HepG2 (cell line): ENCODE data around the gene TBC1D1. TPM values are rescaled to one million over a fixed set of nuclear protein-coding genes. Genes with fewer than 3 reads are reported as not detected.

Source experiments
- ATAC-seq: fragments of 200-7000 bp; cut with Tn5 transposase; 3 replicates; pipeline ENCODE4 v1.9.1; 2020; ENCODE audit warnings: mild to moderate bottlenecking, moderate library complexity
- BruUV-seq: library from RNA; stranded (reverse); fragments of 400-500 nt; replicated peaks from 2 replicates; lab custom pipeline; 2021; lab: Mats Ljungman, UMichigan
- CTCF ChIA-PET: fragments of 300-600 bp; formaldehyde crosslinking; extraction: SDS; loops from one replicate; lab custom pipeline; 2021; ENCODE audit warnings: low total read pairs, inconsistent platforms, low intra/inter-chr PET ratio; lab: Yijun Ruan, JAX
- POLR2A ChIA-PET: fragments of 350-600 bp; sonication (Branson Sonifier 250); formaldehyde crosslinking; loops from one replicate; lab custom pipeline; 2020; ENCODE audit warnings: antibody characterized with exemption, inconsistent platforms; lab: Yijun Ruan, JAX
- DNase-seq: peaks from one replicate; pipeline ENCODE4 v3.0.0-alpha.2; 2015; ENCODE audit warnings: low spot score
- FAIRE-seq: peaks from 3 replicates; lab custom pipeline; 2011; peaks lifted over from hg19 to GRCh38; lab: Jason Lieb, UNC
- H2AFZ ChIP-seq: one replicate; pipeline ENCODE4 v1.6.1; 2011; ENCODE audit warnings: low read length, inconsistent platforms
- H3K27ac ChIP-seq: fragments of 300-600 bp; 3 replicates; pipeline ENCODE4 v1.8.0; 2011; ENCODE audit warnings: mixed run types, mild to moderate bottlenecking, mixed read lengths, low read length, inconsistent platforms; ENCODE audit not compliant: insufficient read depth; ENCODE audit errors: extremely low read length
- H3K27me3 ChIP-seq, 2 experiments: fragments of 200-600 bp in 1 of 2; 2 replicates in 1 of 2; 3 replicates in 1 of 2; pipeline versions ENCODE4 v1.6.0 to v1.8.0; 2011; ENCODE audit warnings: low read length in 2 of 2, mild to moderate bottlenecking in 2 of 2, moderate library complexity in 2 of 2, inconsistent platforms in 1 of 2; ENCODE audit not compliant: insufficient read depth in 2 of 2, control insufficient read depth in 1 of 2
- H3K36me3 ChIP-seq, 2 experiments: fragments of 200-600 bp in 1 of 2; replicated peaks in 1 of 2; 2 replicates in 1 of 2; 3 replicates in 1 of 2; pipeline versions ENCODE4 v1.5.1 to v1.8.0; 2011; ENCODE audit warnings: low read length in 2 of 2, inconsistent platforms in 1 of 2; ENCODE audit not compliant: insufficient read depth in 2 of 2, control insufficient read depth in 1 of 2
- H3K4me1 ChIP-seq: 2 replicates; pipeline ENCODE4 v1.5.1; 2012; ENCODE audit warnings: low read length, inconsistent platforms; ENCODE audit not compliant: insufficient read depth
- H3K4me2 ChIP-seq: 2 replicates; pipeline ENCODE4 v1.6.0; 2011; ENCODE audit warnings: low read depth, low read length, inconsistent platforms
- H3K4me3 ChIP-seq, 3 experiments: fragments of 200-600 bp in 1 of 3; sonication (generic), shearing (Covaris generic) in 1 of 3; replicated peaks in 1 of 3; 2 replicates each; pipeline ENCODE4 v1.5.1; 2011 to 2016; ENCODE audit warnings: low read length in 3 of 3, inconsistent platforms in 2 of 3, low read depth in 2 of 3, mild to moderate bottlenecking in 2 of 3, control low read depth in 1 of 3, mixed read lengths in 1 of 3; ENCODE audit not compliant: insufficient read depth in 1 of 3
- H3K79me2 ChIP-seq: one replicate; pipeline ENCODE4 v1.6.1; 2011; ENCODE audit warnings: low read length, inconsistent platforms; ENCODE audit not compliant: insufficient read depth
- H3K9ac ChIP-seq: 2 replicates; pipeline ENCODE4 v1.6.0; 2011; ENCODE audit warnings: mild to moderate bottlenecking, low read depth, low read length, inconsistent platforms; ENCODE audit not compliant: insufficient read depth
- H3K9me3 ChIP-seq: 2 replicates; pipeline ENCODE4 v1.5.1; 2012; ENCODE audit warnings: mild to moderate bottlenecking, low read length
- H4K20me1 ChIP-seq: 2 replicates; pipeline ENCODE4 v1.6.0; 2011; ENCODE audit warnings: inconsistent platforms, mild to moderate bottlenecking, low read length, moderate library complexity; ENCODE audit not compliant: insufficient read depth
- CTCF ChIP-seq: sonication (generic); formaldehyde crosslinking; IDR thresholded peaks from 2 replicates; pipeline ENCODE4 v1.5.0; 2020; ENCODE audit warnings: mild to moderate bottlenecking, missing genetic modification reagents, moderate library complexity
- HIC2 ChIP-seq: sonication (generic); formaldehyde crosslinking; IDR thresholded peaks from 2 replicates; pipeline ENCODE4 v1.9.0; 2022; ENCODE audit warnings: low read depth, missing genetic modification reagents
- ISX ChIP-seq: sonication (generic); formaldehyde crosslinking; conservative IDR thresholded peaks from 2 replicates; pipeline ENCODE4 v1.5.0; 2020; ENCODE audit warnings: missing genetic modification reagents
- MXD4 ChIP-seq: IDR thresholded peaks from 2 replicates; pipeline ENCODE4 v1.6.1; 2016; ENCODE audit warnings: mild to moderate bottlenecking, missing biosample characterization, missing genetic modification reagents
- NR2C2 ChIP-seq: sonication (generic); formaldehyde crosslinking; IDR thresholded peaks from 2 replicates; pipeline ENCODE4 v1.4.0; 2020; ENCODE audit warnings: missing genetic modification reagents, mild to moderate bottlenecking, moderate library complexity, borderline replicate concordance
- SALL2 ChIP-seq: sonication (generic); formaldehyde crosslinking; IDR thresholded peaks from 2 replicates; pipeline ENCODE4 v1.8.1; 2023; ENCODE audit warnings: mild to moderate bottlenecking, missing genetic modification reagents, inconsistent platforms
- TEAD3 ChIP-seq: optimal IDR thresholded peaks from 2 replicates; pipeline ENCODE3; 2016; ENCODE audit warnings: borderline replicate concordance
- ZBTB38 ChIP-seq: sonication (generic); formaldehyde crosslinking; IDR thresholded peaks from 2 replicates; pipeline ENCODE4 v1.5.1; 2020; ENCODE audit warnings: mild to moderate bottlenecking, missing genetic modification reagents
- ZNF33B ChIP-seq: sonication (generic); formaldehyde crosslinking; IDR thresholded peaks from 2 replicates; pipeline ENCODE4 v1.5.1; 2020; ENCODE audit warnings: mild to moderate bottlenecking, missing genetic modification reagents
- ZNF605 ChIP-seq: sonication (generic); formaldehyde crosslinking; IDR thresholded peaks from 2 replicates; pipeline ENCODE4 v1.8.0; 2022; ENCODE audit warnings: mild to moderate bottlenecking, missing genetic modification reagents
- ZNF687 ChIP-seq: sonication (generic); formaldehyde crosslinking; IDR thresholded peaks from 2 replicates; pipeline ENCODE4 v1.5.1; 2020; ENCODE audit warnings: mild to moderate bottlenecking, missing genetic modification reagents, moderate library complexity
- WGBS: methylation state at CpG from one replicate; pipeline ENCODE4 v1.1.6; 2017; ENCODE audit warnings: low lambda C conversion rate; 5-methylcytosine and 5-hydroxymethylcytosine counted together
- in situ Hi-C: cut with HindIII; loops from 2 replicates; pipeline ENCODE4 v1.10.0; 2017; ENCODE audit warnings: low pct_unique_long_range_greater_than_20kb; ENCODE audit not compliant: extremely low pct_ligation_motif_present
- intact Hi-C: fragments of 100-400 bp; cut with micrococcal nuclease; formaldehyde crosslinking; loops from one replicate; pipeline ENCODE4 v1.10.0; 2022; ENCODE audit not compliant: unreplicated experiment
- polyA plus RNA-seq, 8 experiments: library from polyadenylated mRNA; depleted of rRNA in 3 of 8; stranded (reverse) in 7 of 8; unstranded in 1 of 8; fragments of >200 nt; fragmentation: Illumina TruSeq in 4 of 8; extraction: Trizol in 4 of 8; gene quantifications; 2 replicates each; pipeline versions ENCODE4 v1.2.1 to v1.2.3, GENCODE V29; 2011 to 2016; ENCODE audit warnings: low read depth in 4 of 8, missing spikeins in 1 of 8, mixed read lengths in 1 of 8; ENCODE audit not compliant: insufficient read depth in 1 of 8
- total RNA-seq, 5 experiments: library from RNA; depleted of rRNA; stranded (reverse); fragments of >200 nt; fragmentation: Illumina TruSeq; extraction: Trizol; gene quantifications; 2 replicates each; pipeline ENCODE4 v1.2.3, GENCODE V29; 2016; ENCODE audit warnings: low read depth in 1 of 5
- TF ChIP-seq, protein P1 (sequence below): sonication (generic); formaldehyde crosslinking; IDR thresholded peaks from 2 replicates; pipeline ENCODE4 v1.5.1; 2020; ENCODE audit warnings: missing genetic modification reagents, mild to moderate bottlenecking, borderline replicate concordance
- TF ChIP-seq, protein P2 (sequence below): IDR thresholded peaks from 2 replicates; pipeline ENCODE4 v1.6.1; 2016; ENCODE audit warnings: low read depth, control low read depth

Gene TBC1D1
- total and polyA plus RNA-seq, 2 of the 13 experiments (the other 11 are each of a cell fraction or from before 2014, with no cell fraction given), result 37.3 to 62.8 TPM

GRCh38 chr4:38062776-38063097, 171.9 kb downstream of the TBC1D1 start:
- Histone ChIP-seq H3K27ac (peak overlapping the region; percentile 49), H3K36me3 (0 out of 5 replicates have a peak, but pooled peaks cover 0 to 3% of the 10 kb centered on the region in 2 experiments), H4K20me1 (no peaks in the 10 kb centered on the region), H3K4me2 (no peak overlapping the region), H3K27me3 (no peaks in the 10 kb centered on the region), H3K9me3 (no peaks in the 10 kb centered on the region), H3K9ac (0 out of 2 replicates have a peak overlapping the region, but pooled peaks have one; percentile 19), H2AFZ (no peak overlapping the region), H3K79me2 (no peaks in the 10 kb centered on the region), H3K4me1 (peaks cover 33% of the 10 kb centered on the region), H3K4me3 (no peak overlapping the region)
- 96% methylated on average over 4 of the region's 4 CpGs for WGBS
- ChIA-PET POLR2A (interaction anchor here (1.0 to 1.3 kb wide), 4 partner anchors 9 to 72 kb away, joined by 3 to 4 read pairs (median 4); no protein-coding TSS in a partner anchor), CTCF (interaction anchor here (1.4 to 2.0 kb wide), 3 partner anchors 117 to 668 kb away, joined by 9 to 20 read pairs (median 15); no protein-coding TSS in a partner anchor)
- ATAC-seq (peak; percentile 69), FAIRE-seq (no peak), DNase-seq (no peak)
- intact Hi-C loops, result loop anchor here (1.0 to 2.0 kb wide), 5 partner anchors 71 to 669 kb away; no protein-coding TSS in a partner anchor
- no TSS peak for BruUV-seq
- in situ Hi-C loops, result loop anchor here (10.0 to 25.0 kb wide), 2 partner anchors 250 to 662 kb away; no protein-coding TSS in a partner anchor
- TF ChIP-seq ZBTB38 (peak; percentile 71), HIC2 (CRISPR knock-in tag) (no peak), NR2C2 (CRISPR knock-in tag) (0 out of 2 replicates have a peak, but pooled peaks have one; percentile 19), MXD4 (no peak), CTCF (CRISPR knock-in tag) (no peak), ZNF33B (no peak), ZNF687 (CRISPR knock-in tag) (peak; percentile 40; the same call in 1 of the 2 replicates), ISX (CRISPR knock-in tag) (no peak), ZNF605 (CRISPR knock-in tag) (no peak), TEAD3 (CRISPR knock-in tag) (peak; percentile 5), SALL2 (CRISPR knock-in tag) (no peak)
- TF ChIP-seq, protein P1, sequence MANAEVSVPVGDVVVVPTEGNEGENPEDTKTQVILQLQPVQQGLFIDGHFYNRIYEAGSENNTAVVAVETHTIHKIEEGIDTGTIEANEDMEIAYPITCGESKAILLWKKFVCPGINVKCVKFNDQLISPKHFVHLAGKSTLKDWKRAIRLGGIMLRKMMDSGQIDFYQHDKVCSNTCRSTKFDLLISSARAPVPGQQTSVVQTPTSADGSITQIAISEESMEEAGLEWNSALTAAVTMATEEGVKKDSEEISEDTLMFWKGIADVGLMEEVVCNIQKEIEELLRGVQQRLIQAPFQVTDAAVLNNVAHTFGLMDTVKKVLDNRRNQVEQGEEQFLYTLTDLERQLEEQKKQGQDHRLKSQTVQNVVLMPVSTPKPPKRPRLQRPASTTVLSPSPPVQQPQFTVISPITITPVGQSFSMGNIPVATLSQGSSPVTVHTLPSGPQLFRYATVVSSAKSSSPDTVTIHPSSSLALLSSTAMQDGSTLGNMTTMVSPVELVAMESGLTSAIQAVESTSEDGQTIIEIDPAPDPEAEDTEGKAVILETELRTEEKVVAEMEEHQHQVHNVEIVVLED, result no peak
- TF ChIP-seq, protein P2, sequence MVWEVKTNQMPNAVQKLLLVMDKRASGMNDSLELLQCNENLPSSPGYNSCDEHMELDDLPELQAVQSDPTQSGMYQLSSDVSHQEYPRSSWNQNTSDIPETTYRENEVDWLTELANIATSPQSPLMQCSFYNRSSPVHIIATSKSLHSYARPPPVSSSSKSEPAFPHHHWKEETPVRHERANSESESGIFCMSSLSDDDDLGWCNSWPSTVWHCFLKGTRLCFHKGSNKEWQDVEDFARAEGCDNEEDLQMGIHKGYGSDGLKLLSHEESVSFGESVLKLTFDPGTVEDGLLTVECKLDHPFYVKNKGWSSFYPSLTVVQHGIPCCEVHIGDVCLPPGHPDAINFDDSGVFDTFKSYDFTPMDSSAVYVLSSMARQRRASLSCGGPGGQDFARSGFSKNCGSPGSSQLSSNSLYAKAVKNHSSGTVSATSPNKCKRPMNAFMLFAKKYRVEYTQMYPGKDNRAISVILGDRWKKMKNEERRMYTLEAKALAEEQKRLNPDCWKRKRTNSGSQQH (CRISPR knock-in tag), result no peak
